Measurements from ENCODE around the gene ST3GAL4.

DNA sequence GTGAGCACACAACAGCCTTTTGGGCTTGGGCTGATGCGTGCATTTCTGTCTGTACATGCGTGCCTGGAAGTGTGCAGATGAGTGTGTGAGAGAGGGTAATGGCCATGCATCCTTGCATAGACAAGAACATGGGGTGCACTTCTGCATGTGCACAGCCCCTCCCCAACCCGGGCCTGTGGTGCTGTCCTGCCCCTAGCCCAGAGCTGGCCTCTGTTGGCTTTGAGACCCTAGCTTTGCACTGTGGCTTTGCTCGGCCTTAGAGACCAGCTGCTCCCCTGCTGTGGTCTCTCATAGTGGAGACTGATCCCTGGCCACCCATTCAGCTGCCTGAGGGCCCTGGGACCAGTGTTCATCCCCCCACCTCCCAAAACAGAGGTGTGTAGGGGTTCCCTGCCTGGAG is 25.4 kb downstream of the ST3GAL4 start:
- TF ChIP-seq, protein P1, sequence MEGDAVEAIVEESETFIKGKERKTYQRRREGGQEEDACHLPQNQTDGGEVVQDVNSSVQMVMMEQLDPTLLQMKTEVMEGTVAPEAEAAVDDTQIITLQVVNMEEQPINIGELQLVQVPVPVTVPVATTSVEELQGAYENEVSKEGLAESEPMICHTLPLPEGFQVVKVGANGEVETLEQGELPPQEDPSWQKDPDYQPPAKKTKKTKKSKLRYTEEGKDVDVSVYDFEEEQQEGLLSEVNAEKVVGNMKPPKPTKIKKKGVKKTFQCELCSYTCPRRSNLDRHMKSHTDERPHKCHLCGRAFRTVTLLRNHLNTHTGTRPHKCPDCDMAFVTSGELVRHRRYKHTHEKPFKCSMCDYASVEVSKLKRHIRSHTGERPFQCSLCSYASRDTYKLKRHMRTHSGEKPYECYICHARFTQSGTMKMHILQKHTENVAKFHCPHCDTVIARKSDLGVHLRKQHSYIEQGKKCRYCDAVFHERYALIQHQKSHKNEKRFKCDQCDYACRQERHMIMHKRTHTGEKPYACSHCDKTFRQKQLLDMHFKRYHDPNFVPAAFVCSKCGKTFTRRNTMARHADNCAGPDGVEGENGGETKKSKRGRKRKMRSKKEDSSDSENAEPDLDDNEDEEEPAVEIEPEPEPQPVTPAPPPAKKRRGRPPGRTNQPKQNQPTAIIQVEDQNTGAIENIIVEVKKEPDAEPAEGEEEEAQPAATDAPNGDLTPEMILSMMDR (IDR thresholded peaks at IDR 0.05) = no peak
- TF ChIP-seq OVOL2 (CRISPR knock-in tag; IDR thresholded peaks at IDR 0.05; ENCODE audit: borderline replicate concordance) = no peak
- no peak for TF ChIP-seq RORB (CRISPR knock-in tag; IDR thresholded peaks at IDR 0.05)
- TF ChIP-seq NR2C2 (CRISPR knock-in tag; IDR thresholded peaks at IDR 0.05) = no peak
- TF ChIP-seq, protein P2, sequence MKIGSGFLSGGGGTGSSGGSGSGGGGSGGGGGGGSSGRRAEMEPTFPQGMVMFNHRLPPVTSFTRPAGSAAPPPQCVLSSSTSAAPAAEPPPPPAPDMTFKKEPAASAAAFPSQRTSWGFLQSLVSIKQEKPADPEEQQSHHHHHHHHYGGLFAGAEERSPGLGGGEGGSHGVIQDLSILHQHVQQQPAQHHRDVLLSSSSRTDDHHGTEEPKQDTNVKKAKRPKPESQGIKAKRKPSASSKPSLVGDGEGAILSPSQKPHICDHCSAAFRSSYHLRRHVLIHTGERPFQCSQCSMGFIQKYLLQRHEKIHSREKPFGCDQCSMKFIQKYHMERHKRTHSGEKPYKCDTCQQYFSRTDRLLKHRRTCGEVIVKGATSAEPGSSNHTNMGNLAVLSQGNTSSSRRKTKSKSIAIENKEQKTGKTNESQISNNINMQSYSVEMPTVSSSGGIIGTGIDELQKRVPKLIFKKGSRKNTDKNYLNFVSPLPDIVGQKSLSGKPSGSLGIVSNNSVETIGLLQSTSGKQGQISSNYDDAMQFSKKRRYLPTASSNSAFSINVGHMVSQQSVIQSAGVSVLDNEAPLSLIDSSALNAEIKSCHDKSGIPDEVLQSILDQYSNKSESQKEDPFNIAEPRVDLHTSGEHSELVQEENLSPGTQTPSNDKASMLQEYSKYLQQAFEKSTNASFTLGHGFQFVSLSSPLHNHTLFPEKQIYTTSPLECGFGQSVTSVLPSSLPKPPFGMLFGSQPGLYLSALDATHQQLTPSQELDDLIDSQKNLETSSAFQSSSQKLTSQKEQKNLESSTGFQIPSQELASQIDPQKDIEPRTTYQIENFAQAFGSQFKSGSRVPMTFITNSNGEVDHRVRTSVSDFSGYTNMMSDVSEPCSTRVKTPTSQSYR (CRISPR knock-in tag; IDR thresholded peaks at IDR 0.05) = no peak
- no peak for TF ChIP-seq ZNF423 (CRISPR knock-in tag; IDR thresholded peaks at IDR 0.05)
- TF ChIP-seq, protein P3, sequence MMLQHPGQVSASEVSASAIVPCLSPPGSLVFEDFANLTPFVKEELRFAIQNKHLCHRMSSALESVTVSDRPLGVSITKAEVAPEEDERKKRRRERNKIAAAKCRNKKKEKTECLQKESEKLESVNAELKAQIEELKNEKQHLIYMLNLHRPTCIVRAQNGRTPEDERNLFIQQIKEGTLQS (CRISPR knock-in tag; conservative IDR thresholded peaks at IDR 0.05) = no peak
- TF ChIP-seq ZNF263 (CRISPR knock-in tag; IDR thresholded peaks at IDR 0.05; ENCODE audit: low read depth) = no peak
- TF ChIP-seq JUN (CRISPR knock-in tag; IDR thresholded peaks at IDR 0.05) = no peak
- TF ChIP-seq ESRRA (CRISPR knock-in tag; IDR thresholded peaks at IDR 0.05; ENCODE audit: borderline replicate concordance) = no peak
